ENCODE data around the gene TEX55.
"Not testable (repeated sequence)": the region's sequence is repeated elsewhere in the genome, so short reads cannot be mapped to it uniquely, and the experiment has no call there.

The TEX55 gene

DNA sequence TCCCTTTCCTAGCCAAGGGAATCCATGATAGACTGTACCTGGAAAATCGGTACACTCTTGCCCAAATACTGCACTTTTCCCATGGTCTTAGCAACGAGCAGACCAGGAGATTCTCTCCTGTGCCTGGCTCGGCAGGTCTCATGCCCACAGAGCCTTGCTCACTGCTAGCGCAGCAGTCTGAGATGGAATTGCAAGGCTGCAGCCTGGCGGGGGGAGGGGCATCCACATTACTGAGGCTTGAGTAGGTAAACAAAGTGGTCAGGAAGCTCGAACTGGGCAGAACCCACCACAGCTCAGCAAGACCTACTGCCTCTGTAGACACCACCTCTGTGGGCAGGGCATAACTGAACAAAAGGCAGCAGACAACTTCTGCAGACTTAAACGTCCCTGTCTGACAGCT, 15.7 kb upstream of the TEX55 start:
- 56 to 66% methylated on average over 6 to 7 of the region's 7 CpGs for WGBS, 2 experiments
- not testable (repeated sequence) for H3K27me3 ChIP-seq (ENCODE audit: control insufficient read depth, insufficient read depth, low read length, poor library complexity, severe bottlenecking); H3K27ac ChIP-seq (ENCODE audit: insufficient read depth, low read depth, low read length, poor library complexity, severe bottlenecking); H3K9me3 ChIP-seq (ENCODE audit: control insufficient read depth, low read length); H3K4me1 ChIP-seq (ENCODE audit: control insufficient read depth, insufficient read depth, low read length); H3K4me3 ChIP-seq (ENCODE audit: insufficient read depth, low read depth, low read length); H3K36me3 ChIP-seq (ENCODE audit: control insufficient read depth, insufficient read depth, low read length)

DNA sequence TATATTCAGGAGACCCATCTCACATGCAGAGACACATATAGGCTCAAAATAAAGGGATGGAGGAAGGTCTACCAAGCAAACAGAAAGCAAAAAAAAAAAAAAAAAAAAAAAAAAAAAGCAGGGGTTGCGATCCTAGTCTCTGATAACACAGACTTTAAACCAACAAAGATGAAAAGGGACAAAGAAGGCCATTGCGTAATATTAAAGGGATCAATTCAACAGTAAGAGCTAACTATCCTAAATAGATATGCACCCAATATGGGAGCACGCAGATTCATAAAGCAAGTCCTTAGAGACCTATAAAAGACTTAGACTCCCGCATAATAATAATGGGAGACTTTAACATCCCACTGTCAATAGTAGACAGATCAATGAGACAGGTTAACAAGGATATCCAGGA, 13.7 kb upstream of the TEX55 start:
- not testable (repeated sequence) for H3K4me3 ChIP-seq (ENCODE audit: insufficient read depth, low read depth, low read length); H3K4me1 ChIP-seq (ENCODE audit: control insufficient read depth, insufficient read depth, low read length); H3K9me3 ChIP-seq (ENCODE audit: control insufficient read depth, low read length); H3K27ac ChIP-seq (ENCODE audit: insufficient read depth, low read depth, low read length, poor library complexity, severe bottlenecking); H3K36me3 ChIP-seq (ENCODE audit: control insufficient read depth, insufficient read depth, low read length); H3K27me3 ChIP-seq (ENCODE audit: control insufficient read depth, insufficient read depth, low read length, poor library complexity, severe bottlenecking)
- WGBS, 2 experiments, result 91 to 92% methylated on average over 4 of the region's 4 CpGs

DNA sequence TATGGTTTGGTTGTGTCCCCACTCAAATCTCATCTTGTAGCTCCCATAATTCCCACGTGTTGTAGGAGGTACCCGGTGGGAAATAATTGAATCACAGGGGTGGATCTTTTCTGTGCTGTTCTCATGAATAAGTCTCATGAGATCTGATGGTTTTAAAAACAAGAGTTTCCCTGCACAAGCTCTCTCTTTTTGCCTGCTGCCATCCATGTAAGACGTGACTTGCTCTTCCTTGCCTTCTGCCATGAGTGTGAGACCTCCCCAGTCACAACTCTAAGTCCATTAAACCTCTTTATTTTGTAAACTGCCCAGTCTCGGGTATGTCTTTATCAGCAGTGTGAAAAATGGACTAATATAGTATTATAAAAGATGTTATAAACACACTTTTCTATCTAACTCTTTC, 6.6 kb upstream of the TEX55 start:
- not testable (repeated sequence) for H3K27me3 ChIP-seq (ENCODE audit: control insufficient read depth, insufficient read depth, low read length, poor library complexity, severe bottlenecking); H3K36me3 ChIP-seq (ENCODE audit: control insufficient read depth, insufficient read depth, low read length); H3K4me1 ChIP-seq (ENCODE audit: control insufficient read depth, insufficient read depth, low read length); H3K9me3 ChIP-seq (ENCODE audit: control insufficient read depth, low read length); H3K4me3 ChIP-seq (ENCODE audit: insufficient read depth, low read depth, low read length); H3K27ac ChIP-seq (ENCODE audit: insufficient read depth, low read depth, low read length, poor library complexity, severe bottlenecking)
- 88 to 91% methylated on average over 3 of the region's 4 CpGs for WGBS, 2 experiments

DNA sequence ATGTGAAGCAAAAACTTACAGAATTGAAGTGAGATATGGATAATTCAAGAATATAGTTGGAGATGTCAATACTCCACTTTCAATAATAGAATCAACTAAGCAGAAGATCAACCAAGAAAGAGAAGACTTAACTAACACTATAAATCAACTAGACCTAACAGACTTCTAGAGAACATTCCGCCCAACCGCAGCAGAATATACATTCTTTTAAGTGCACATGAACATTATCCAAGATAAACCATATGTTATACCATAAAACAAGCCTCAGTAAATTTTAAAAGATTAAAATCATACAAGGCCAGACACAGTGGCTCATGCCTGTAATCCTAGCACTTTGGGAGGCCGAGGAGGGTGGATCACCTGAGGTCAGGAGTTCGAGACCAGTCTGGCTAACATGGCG, 5.5 kb upstream of the TEX55 start:
- Histone ChIP-seq H3K27me3 (ENCODE audit: control insufficient read depth, insufficient read depth, low read length, poor library complexity, severe bottlenecking) (no peaks in the 10 kb centered on the region), H3K4me3 (ENCODE audit: insufficient read depth, low read depth, low read length) (no peak overlapping the region), H3K9me3 (ENCODE audit: control insufficient read depth, low read length) (no peaks in the 10 kb centered on the region), H3K27ac (ENCODE audit: insufficient read depth, low read depth, low read length, poor library complexity, severe bottlenecking) (no peak overlapping the region), H3K36me3 (ENCODE audit: control insufficient read depth, insufficient read depth, low read length) (no peaks in the 10 kb centered on the region), H3K4me1 (ENCODE audit: control insufficient read depth, insufficient read depth, low read length) (no peaks in the 10 kb centered on the region)
- WGBS, 2 experiments, result 83 to 93% methylated on average over 5 of the region's 5 CpGs

DNA sequence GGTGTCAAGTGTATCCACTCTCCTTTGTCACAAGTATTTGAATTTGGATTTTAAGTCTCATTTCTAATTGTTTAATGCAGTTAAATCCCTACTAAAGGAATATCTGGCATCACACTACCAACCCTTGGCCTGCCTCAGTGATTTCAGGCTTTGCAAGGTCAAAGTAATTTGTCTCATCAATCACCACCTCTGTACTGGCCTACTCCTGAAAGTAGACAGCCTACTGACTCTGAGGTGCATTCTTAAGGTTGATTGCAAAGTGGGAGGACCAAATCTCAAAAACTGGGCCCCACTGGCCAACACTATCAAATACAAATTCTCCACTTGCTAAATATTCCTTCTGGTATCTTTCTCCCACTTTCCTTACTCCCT, 851 bp upstream of the TEX55 start:
- H3K27me3 ChIP-seq (ENCODE audit: control insufficient read depth, insufficient read depth, low read length, poor library complexity, severe bottlenecking), result no peaks in the 10 kb centered on the region
- no peaks in the 10 kb centered on the region for H3K36me3 ChIP-seq (ENCODE audit: control insufficient read depth, insufficient read depth, low read length)
- H3K4me3 ChIP-seq (ENCODE audit: insufficient read depth, low read depth, low read length), result no peak overlapping the region
- H3K9me3 ChIP-seq (ENCODE audit: control insufficient read depth, low read length), result no peaks in the 10 kb centered on the region
- no peak overlapping the region for H3K27ac ChIP-seq (ENCODE audit: insufficient read depth, low read depth, low read length, poor library complexity, severe bottlenecking)
- no peaks in the 10 kb centered on the region for H3K4me1 ChIP-seq (ENCODE audit: control insufficient read depth, insufficient read depth, low read length)

DNA sequence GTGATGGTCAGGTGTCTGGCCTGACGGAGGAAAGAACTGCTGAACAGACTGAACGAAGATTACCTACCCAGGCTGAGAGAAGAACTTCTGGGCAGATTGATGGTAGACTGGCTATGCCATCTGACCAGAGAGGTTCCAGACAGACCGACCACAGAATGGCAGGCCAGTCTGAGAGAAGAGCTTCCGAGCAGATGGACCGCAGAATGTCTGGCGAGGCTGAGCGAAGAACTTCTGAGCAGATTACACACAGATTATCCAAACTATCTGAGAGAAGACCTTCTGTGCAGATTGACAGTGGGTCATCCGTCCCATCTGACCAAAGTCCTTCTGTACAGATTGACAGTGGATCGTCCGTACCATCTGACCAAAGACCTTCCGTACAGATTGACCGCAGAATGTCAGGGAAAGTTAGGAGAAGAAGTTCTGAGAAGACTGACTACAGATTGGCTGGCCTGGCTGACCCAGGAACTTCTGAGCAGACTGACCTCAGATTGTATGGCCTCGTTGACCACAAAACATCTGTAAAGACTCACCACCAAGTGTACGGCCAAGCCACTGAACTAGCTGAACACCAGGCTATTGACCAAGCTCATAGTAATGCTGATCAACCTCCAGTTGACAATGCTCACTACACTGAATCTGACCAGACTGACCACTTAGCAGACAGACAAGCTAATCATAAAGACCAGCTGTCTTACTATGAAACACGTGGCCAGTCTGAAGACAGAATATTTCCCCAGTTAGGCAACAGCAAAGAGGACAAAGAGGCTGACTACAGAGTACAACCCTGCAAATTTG, 812 bp downstream of the TEX55 start:
- Histone ChIP-seq H3K4me3 (ENCODE audit: insufficient read depth, low read depth, low read length) (no peak overlapping the region), H3K27ac (ENCODE audit: insufficient read depth, low read depth, low read length, poor library complexity, severe bottlenecking) (no peak overlapping the region), H3K9me3 (ENCODE audit: control insufficient read depth, low read length) (no peaks in the 10 kb centered on the region), H3K4me1 (ENCODE audit: control insufficient read depth, insufficient read depth, low read length) (no peaks in the 10 kb centered on the region), H3K27me3 (ENCODE audit: control insufficient read depth, insufficient read depth, low read length, poor library complexity, severe bottlenecking) (no peaks in the 10 kb centered on the region), H3K36me3 (ENCODE audit: control insufficient read depth, insufficient read depth, low read length) (no peaks in the 10 kb centered on the region)
- 87 to 90% methylated on average over 15 of the region's 15 CpGs for WGBS, 2 experiments

DNA sequence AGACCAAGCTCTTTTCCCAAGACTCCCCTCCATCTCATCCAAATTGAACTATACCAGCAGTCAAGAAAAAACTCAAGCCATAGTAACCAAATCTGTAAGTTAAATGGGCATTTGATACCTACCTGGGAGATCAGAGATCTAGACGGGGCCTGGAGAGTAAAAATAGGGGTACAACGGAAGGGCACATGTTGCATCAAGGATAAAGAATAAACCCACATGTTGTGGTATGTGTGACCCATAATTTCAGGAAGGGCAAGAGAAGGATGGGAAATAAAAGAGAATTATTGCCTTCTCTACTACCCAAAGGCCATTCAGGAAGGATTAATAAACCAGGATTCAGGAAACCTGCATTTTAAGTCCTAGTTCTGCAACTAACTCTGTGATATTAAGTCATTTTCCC, 1.5 kb downstream of the TEX55 start:
- no peak overlapping the region for H3K27ac ChIP-seq (ENCODE audit: insufficient read depth, low read depth, low read length, poor library complexity, severe bottlenecking)
- 49 to 50% methylated on average over 2 of the region's 2 CpGs for WGBS, 2 experiments

DNA sequence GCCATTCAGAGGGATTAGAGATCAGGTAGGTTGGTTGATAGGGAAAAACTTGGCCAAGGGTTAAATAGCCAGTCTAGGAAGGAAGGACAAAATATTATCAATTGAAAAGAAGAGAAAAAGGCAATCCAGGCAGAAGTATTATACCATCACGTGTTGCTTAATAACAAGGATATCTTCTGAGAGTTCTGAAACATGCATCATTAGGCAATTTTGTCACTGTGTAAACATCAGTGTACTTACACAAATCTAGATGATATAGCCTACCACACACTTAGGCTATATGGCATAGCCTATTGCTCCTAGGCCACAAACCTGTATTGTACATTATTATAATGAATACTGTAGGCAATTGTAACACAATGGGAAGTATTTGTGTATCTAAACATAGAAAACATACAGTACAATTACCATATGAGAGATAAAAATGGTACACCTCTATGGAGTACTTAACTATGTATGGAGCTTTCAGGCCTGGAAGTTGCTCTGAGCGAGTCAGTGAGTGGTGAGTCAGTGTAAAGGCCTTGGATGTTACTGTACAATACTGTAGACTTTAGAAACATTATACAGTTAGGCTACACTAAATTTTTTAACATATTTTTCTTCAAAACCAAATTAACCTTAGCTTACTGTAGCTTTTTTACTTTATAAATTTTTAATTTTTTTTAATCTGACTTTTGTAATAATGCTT, 2.7 kb downstream of the TEX55 start:
- WGBS, 2 experiments, result 81 to 100% methylated on average over 2 of the region's 2 CpGs
- Histone ChIP-seq H3K27me3 (ENCODE audit: control insufficient read depth, insufficient read depth, low read length, poor library complexity, severe bottlenecking) (no peaks in the 10 kb centered on the region), H3K9me3 (ENCODE audit: control insufficient read depth, low read length) (peaks cover 2% of the 10 kb centered on the region), H3K36me3 (ENCODE audit: control insufficient read depth, insufficient read depth, low read length) (no peaks in the 10 kb centered on the region), H3K4me1 (ENCODE audit: control insufficient read depth, insufficient read depth, low read length) (no peaks in the 10 kb centered on the region), H3K27ac (ENCODE audit: insufficient read depth, low read depth, low read length, poor library complexity, severe bottlenecking) (no peak overlapping the region), H3K4me3 (ENCODE audit: insufficient read depth, low read depth, low read length) (no peak overlapping the region)

More for the DNA sequence above, 1.5 kb downstream of the TEX55 start:
- Histone ChIP-seq H3K36me3 (ENCODE audit: control insufficient read depth, insufficient read depth, low read length) (no peaks in the 10 kb centered on the region), H3K27me3 (ENCODE audit: control insufficient read depth, insufficient read depth, low read length, poor library complexity, severe bottlenecking) (no peaks in the 10 kb centered on the region), H3K4me1 (ENCODE audit: control insufficient read depth, insufficient read depth, low read length) (no peaks in the 10 kb centered on the region), H3K4me3 (ENCODE audit: insufficient read depth, low read depth, low read length) (no peak overlapping the region), H3K9me3 (ENCODE audit: control insufficient read depth, low read length) (no peaks in the 10 kb centered on the region)

DNA sequence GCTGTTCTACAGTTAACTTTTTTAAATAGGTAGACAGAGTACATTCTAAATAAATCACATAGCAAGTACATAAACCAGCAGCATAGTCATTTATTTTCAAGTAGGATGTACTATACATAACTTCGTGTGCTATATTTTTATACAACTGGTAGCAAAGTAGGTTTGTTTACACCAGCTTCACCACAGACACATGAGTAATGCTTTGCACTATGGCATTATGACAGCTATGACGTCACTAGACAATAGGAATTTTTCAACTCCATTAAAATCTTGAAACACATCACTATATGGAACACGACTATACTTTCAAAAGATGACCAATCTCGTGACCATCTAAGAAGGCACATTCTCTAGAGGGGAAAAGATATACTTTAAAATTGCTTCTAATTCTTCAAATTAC, 3.5 kb downstream of the TEX55 start:
- no peaks in the 10 kb centered on the region for H3K36me3 ChIP-seq (ENCODE audit: control insufficient read depth, insufficient read depth, low read length)
- H3K27ac ChIP-seq (ENCODE audit: insufficient read depth, low read depth, low read length, poor library complexity, severe bottlenecking), result no peak overlapping the region
- no peak overlapping the region for H3K4me3 ChIP-seq (ENCODE audit: insufficient read depth, low read depth, low read length)
- no peaks in the 10 kb centered on the region for H3K4me1 ChIP-seq (ENCODE audit: control insufficient read depth, insufficient read depth, low read length)
- H3K27me3 ChIP-seq (ENCODE audit: control insufficient read depth, insufficient read depth, low read length, poor library complexity, severe bottlenecking), result no peaks in the 10 kb centered on the region
- H3K9me3 ChIP-seq (ENCODE audit: control insufficient read depth, low read length), result peaks cover 2% of the 10 kb centered on the region
- 86% methylated on average over 3 of the region's 4 CpGs for WGBS, 2 experiments

DNA sequence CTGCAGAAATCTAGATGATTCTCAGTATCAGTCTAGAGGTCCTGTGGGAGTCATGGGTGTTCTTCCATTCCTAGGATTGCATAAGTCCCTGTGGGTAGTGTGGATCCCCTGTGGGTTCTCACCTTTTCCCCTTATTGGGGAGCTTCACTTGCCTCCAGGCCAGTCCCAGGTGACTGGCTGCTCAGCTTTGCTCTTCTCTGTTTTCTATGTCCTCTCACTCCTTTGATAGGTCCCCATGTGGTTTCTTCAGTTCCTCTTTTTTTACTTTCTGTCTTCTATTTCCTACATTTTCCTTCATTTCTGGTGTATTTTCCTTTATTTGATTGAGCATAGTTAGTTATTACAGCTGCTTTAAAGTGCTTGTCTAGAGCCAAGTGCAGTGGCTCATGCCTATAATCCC, 10.9 kb downstream of the TEX55 start:
- Histone ChIP-seq H3K27ac (ENCODE audit: insufficient read depth, low read depth, low read length, poor library complexity, severe bottlenecking) (no peak overlapping the region), H3K27me3 (ENCODE audit: control insufficient read depth, insufficient read depth, low read length, poor library complexity, severe bottlenecking) (no peaks in the 10 kb centered on the region), H3K9me3 (ENCODE audit: control insufficient read depth, low read length) (peaks cover 2% of the 10 kb centered on the region), H3K4me3 (ENCODE audit: insufficient read depth, low read depth, low read length) (no peak overlapping the region), H3K4me1 (ENCODE audit: control insufficient read depth, insufficient read depth, low read length) (no peaks in the 10 kb centered on the region), H3K36me3 (ENCODE audit: control insufficient read depth, insufficient read depth, low read length) (no peaks in the 10 kb centered on the region)
